Heart left ventricle (tissue), 16 donors: Measurements from ENCODE around the gene FBXO42. TPM values are rescaled to one million over a fixed set of nuclear protein-coding genes. Genes with fewer than 3 reads are reported as not detected.

Experiments used
- ATAC-seq, 4 donors: fragments of 200-7000 bp; cut with Tn5 transposase; one replicate each; pipeline ENCODE4 v1.9.1; 2020 to 2022; ENCODE audit warnings: moderate library complexity in 4 of 4, mild to moderate bottlenecking in 3 of 4, moderate number of reproducible peaks in 1 of 4
- DNase-seq, 5 donors: peaks; one replicate each; pipeline ENCODE4 v3.0.0-alpha.2; 2020
- H3K27ac ChIP-seq, 12 donors: fragments of 200-600 bp; sonication (generic) in 4 of 12; one replicate each; pipeline versions ENCODE4 v1.5.0 to v1.8.0; 2016 to 2022; ENCODE audit warnings: mild to moderate bottlenecking in 2 of 12
- H3K27me3 ChIP-seq, 9 donors: fragments of 200-600 bp; sonication (generic) in 2 of 9; one replicate each; pipeline versions ENCODE4 v1.5.1 to v1.8.0; 2016 to 2022; ENCODE audit warnings: mild to moderate bottlenecking in 3 of 9
- H3K36me3 ChIP-seq, 9 donors: fragments of 200-600 bp; sonication (generic) in 2 of 9; one replicate each; pipeline versions ENCODE4 v1.5.0 to v1.8.0; 2018 to 2022; ENCODE audit warnings: mild to moderate bottlenecking in 2 of 9
- H3K4me1 ChIP-seq, 12 donors: fragments of 200-600 bp; sonication (generic) in 4 of 12; one replicate each; pipeline versions ENCODE4 v1.5.0 to v1.8.0; 2016 to 2022; ENCODE audit warnings: mild to moderate bottlenecking in 3 of 12
- H3K4me3 ChIP-seq, 12 donors: fragments of 200-600 bp; sonication (generic) in 4 of 12; one replicate each; pipeline versions ENCODE4 v1.5.0 to v1.8.0; 2017 to 2022; ENCODE audit warnings: mild to moderate bottlenecking in 9 of 12, moderate library complexity in 4 of 12
- H3K9me3 ChIP-seq, 12 donors: fragments of 200-600 bp; sonication (generic) in 4 of 12; one replicate each; pipeline versions ENCODE4 v1.5.0 to v1.8.0; 2016 to 2022; ENCODE audit warnings: mild to moderate bottlenecking in 1 of 12
- POLR2A ChIP-seq, 2 donors: fragments of 450-650 bp; IDR thresholded peaks; one replicate each; pipeline ENCODE4 v1.6.1; 2017; ENCODE audit warnings: antibody characterized with exemption in 2 of 2, mild to moderate bottlenecking in 2 of 2, moderate library complexity in 2 of 2
- WGBS, 4 donors: extraction: QIAGEN DNeasy Blood & Tissue Kit in 2 of 4; methylation state at CpG; one replicate each; pipeline versions ENCODE4 v1.1.5 to v1.1.7; 2013 to 2018; 5-methylcytosine and 5-hydroxymethylcytosine counted together
- intact Hi-C, 10 donors: fragments of 100-400 bp; cut with DNase I; formaldehyde crosslinking; loops; one replicate each; pipeline versions ENCODE4 v1.11.1 to v1.14.2; 2022
- polyA plus RNA-seq, 2 donors: library from polyadenylated mRNA; stranded (reverse); fragments of 200-250 nt; gene quantifications; one replicate each; pipeline ENCODE4 v1.2.3, GENCODE V29; 2013
- total RNA-seq, 9 donors: library from RNA; depleted of rRNA in 2 of 9; stranded (reverse); fragments of >200 nt in 2 of 9; fragmentation: NEBNext Ultra II Directional in 3 of 9; extraction: Animal tissue kit (Norgen Biotek cat#: 25700) in 3 of 9; gene quantifications; one replicate each; pipeline versions ENCODE4 v1.1.0 to v1.2.4, GENCODE V29; 2016 to 2023
- TF ChIP-seq, protein P1 (sequence below), 12 donors: fragments of 200-600 bp; sonication (generic) in 4 of 12; IDR thresholded peaks; one replicate each; pipeline versions ENCODE4 v1.5.0 to v1.8.0; 2018 to 2022; ENCODE audit warnings: antibody characterized with exemption in 12 of 12, mild to moderate bottlenecking in 5 of 12
- donor health status: ischemic (EF 13 %, LVEDD 7.1; RV severe dilation, severe dysfunction).
- donor health status: healthy with polysubstance abuse.
- donor health status: DM: no; HTN: yes; CAD: no.
- donor health status: DM: no; HTN: no; CAD: no.
- donor health status: ischemic (EF 25% LVEDD 6.9; RV normal size, moderate dysfunction).
- donor health status: ischemic (EF 25% LVEDD 5.7; RV mildly dilated, moderate dysfunction).
- donor health status: healthy.
- donor health status: DM: yes; HTN: yes; CAD: no.
- donor health status: ischemic (EF 35%, LVEDD 5.7; RV mildly dilated, moderate dysfunction).
- donor health status: nonischemic (EF 11% LVEDD 7.7; RV severe dilation, severe dysfunction).
- donor health status: DM: yes; HTN: yes; CAD: no.
- donor health status: PGD.
- donor health status: ischemic (EF 29% LVEDD 5.4; RV normal size, mild dysfunction).
- donor health status: nonischemic (EF 23%, LVEDD 6.1; RV moderate dilation, normal function).

Gene FBXO42
- total and polyA plus RNA-seq, 11 donors = 11.0 to 44.4 (median 20.1) TPM

DNA sequence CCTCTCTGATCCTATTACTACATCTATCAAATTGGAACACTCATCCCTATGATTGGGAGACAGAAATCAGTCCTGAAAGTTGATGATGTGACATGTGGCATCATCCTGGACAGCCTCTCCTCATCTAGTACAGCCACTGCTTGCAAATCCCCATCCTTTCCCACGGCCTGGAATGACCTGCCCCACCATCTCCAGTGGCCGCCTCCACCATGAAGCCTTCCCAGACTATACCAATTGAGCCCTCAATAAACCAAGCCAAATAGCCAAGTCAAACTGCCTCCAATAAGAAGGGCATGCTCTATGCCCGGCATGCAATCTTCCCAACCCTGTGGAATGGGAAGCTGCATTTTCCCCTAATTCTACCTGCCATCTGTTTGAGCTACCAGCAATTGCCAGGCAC is 139.3 kb downstream of the FBXO42 start:
- 65 to 75% (median 71%) methylated on average over 3 of the region's 3 CpGs for WGBS, 4 donors
- Histone ChIP-seq H3K27me3 (no peaks in the 10 kb centered on the region), H3K4me3 (no peak overlapping the region), H3K36me3 (no peaks in the 10 kb centered on the region), H3K27ac (no peak overlapping the region), H3K4me1 (peaks cover 0 to 19% (median 13%) of the 10 kb centered on the region in 12 donors), H3K9me3 (no peaks in the 10 kb centered on the region)
- DNase-seq (peak in 1 of 5 donors; percentile 2), ATAC-seq (no peak)
- intact Hi-C loops = loop anchor here in 1 of 10 donors (10.0 kb wide), 1 partner anchor 142 kb away; the partner anchor contains the start of gene FBXO42
- TF ChIP-seq, protein P1, sequence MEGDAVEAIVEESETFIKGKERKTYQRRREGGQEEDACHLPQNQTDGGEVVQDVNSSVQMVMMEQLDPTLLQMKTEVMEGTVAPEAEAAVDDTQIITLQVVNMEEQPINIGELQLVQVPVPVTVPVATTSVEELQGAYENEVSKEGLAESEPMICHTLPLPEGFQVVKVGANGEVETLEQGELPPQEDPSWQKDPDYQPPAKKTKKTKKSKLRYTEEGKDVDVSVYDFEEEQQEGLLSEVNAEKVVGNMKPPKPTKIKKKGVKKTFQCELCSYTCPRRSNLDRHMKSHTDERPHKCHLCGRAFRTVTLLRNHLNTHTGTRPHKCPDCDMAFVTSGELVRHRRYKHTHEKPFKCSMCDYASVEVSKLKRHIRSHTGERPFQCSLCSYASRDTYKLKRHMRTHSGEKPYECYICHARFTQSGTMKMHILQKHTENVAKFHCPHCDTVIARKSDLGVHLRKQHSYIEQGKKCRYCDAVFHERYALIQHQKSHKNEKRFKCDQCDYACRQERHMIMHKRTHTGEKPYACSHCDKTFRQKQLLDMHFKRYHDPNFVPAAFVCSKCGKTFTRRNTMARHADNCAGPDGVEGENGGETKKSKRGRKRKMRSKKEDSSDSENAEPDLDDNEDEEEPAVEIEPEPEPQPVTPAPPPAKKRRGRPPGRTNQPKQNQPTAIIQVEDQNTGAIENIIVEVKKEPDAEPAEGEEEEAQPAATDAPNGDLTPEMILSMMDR (IDR thresholded peaks at IDR 0.05) = no peak
- no peak for TF ChIP-seq POLR2A (IDR thresholded peaks at IDR 0.05)

DNA sequence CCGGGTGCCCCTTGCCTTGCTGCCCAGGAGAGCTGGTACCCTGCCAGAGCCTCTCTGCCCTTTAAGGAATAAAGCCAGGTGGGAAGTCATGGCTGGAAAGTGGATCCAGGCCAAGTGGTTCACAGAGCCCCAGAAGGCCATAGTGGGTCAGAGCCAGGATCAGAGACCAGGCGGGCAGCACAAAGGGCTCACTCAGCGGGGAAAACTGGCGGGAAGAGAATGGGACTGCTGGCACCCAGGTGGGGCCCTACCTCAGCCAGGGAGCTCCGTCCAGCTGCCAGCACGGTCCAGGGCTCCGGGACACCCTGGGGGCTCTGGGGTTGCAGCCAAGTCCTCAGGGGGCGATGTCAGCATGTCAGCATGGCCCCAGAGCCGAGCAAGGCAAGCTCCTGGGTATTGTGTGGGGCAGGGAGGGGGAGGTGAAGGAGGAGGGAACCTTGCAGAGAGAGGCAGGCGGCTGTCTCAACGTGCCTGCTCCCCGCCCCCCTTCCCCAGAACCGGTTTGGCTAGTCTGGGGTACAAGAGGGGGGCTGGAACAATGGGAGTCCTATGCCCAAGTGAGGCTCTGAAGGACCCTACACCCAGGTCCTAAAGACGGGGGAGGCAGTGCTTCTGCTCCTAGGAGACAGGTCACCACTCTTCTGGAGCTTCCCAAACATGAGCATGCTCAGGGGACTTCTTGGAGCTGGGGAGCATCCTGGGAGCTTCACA is 139.9 kb downstream of the FBXO42 start, which contains the start of gene ARHGEF19:
ARHGEF19 (minus strand) TSS at position 402 of the 711 bp plus-strand sequence. CDS start 3,598 bp downstream, outside the sequence.
- no peak for ATAC-seq
- no peak for TF ChIP-seq POLR2A (IDR thresholded peaks at IDR 0.05)
- TF ChIP-seq, protein P1 (IDR thresholded peaks at IDR 0.05) = no peak
- Histone ChIP-seq H3K4me1 (peaks cover 0 to 19% (median 12%) of the 10 kb centered on the region in 12 donors), H3K27ac (no peak within 1 kb of the TSS), H3K4me3 (no peak within 1 kb of the TSS), H3K9me3 (no peaks in the 10 kb centered on the region), H3K36me3 (no peaks in the 10 kb centered on the region), H3K27me3 (no peaks in the 10 kb centered on the region)
- intact Hi-C loops = loop anchor here in 1 of 10 donors (10.0 kb wide), 1 partner anchor 142 kb away; the partner anchor contains the start of gene FBXO42
- DNase-seq = no peak
- 38 to 49% (median 44%) methylated on average over 5 to 14 of the region's 14 CpGs for WGBS, 4 donors

DNA sequence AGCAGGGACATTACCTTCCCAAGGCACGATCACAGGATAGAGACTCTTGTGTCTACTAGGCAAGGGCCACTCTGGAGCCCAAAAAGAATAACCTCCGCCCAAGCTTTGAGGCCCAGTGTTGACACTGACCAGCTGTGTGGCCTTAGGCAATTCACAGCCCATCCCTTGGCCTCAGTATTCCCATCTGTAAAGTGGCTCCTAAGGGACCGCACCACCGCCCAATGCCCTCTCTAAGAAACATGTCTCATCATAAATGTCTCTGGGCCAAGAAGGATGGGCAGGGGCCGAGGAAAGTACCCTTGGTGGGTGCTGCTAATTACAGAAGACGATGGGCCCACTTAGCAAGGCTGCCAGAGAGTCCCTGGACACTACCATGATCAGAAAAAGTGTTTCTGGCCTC is 140.5 kb downstream of the FBXO42 start:
- intact Hi-C loops = loop anchor here in 1 of 10 donors (10.0 kb wide), 1 partner anchor 143 kb away; the partner anchor contains the start of gene FBXO42
- ATAC-seq (no peak), DNase-seq (peak in 1 of 5 donors; percentile 1)
- no peak for TF ChIP-seq POLR2A (IDR thresholded peaks at IDR 0.05)
- TF ChIP-seq, protein P1 (IDR thresholded peaks at IDR 0.05) = no peak
- H3K27me3 ChIP-seq = no peaks in the 10 kb centered on the region
- no peaks in the 10 kb centered on the region for H3K36me3 ChIP-seq
- H3K27ac ChIP-seq = no peak overlapping the region
- H3K4me1 ChIP-seq = peaks cover 0 to 22% (median 13%) of the 10 kb centered on the region in 12 donors
- H3K4me3 ChIP-seq = no peak overlapping the region
- no peaks in the 10 kb centered on the region for H3K9me3 ChIP-seq
- WGBS, 4 donors = 83 to 96% (median 92%) methylated on average over 6 of the region's 6 CpGs

DNA sequence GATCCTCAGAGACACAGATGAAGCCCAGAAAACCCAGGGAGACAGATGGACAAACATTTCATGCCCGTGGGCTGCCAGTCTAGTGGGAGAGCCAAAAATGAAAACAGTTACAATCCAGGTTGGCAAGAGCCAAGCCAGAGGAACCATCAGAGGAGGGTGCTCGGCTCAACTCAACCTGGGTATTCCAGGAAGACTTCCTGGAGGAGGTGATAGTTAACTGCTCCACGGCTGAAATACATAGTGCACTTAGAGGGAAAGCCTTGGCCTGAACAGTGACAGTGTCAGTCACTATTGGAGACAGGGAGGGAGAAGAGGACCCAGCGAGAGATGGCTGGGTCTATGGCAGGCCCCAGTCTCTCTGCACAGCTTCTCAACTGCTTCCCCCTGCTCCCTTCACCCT is 141.7 kb downstream of the FBXO42 start:
- no peaks in the 10 kb centered on the region for H3K36me3 ChIP-seq
- H3K27me3 ChIP-seq = no peaks in the 10 kb centered on the region
- DNase-seq (no peak), ATAC-seq (no peak)
- no peak overlapping the region for H3K27ac ChIP-seq
- H3K4me3 ChIP-seq = no peak overlapping the region
- TF ChIP-seq, protein P1 (IDR thresholded peaks at IDR 0.05) = no peak
- TF ChIP-seq POLR2A (IDR thresholded peaks at IDR 0.05) = no peak
- H3K9me3 ChIP-seq = no peaks in the 10 kb centered on the region
- peaks cover 0 to 22% (median 12%) of the 10 kb centered on the region in 12 donors for H3K4me1 ChIP-seq
- intact Hi-C loops = loop anchor here in 1 of 10 donors (10.0 kb wide), 1 partner anchor 144 kb away; the partner anchor contains the start of gene FBXO42
- WGBS, 4 donors = 83 to 90% (median 90%) methylated on average over 4 of the region's 4 CpGs
